ENCODE measurements around the gene NLRC3.

DNA sequence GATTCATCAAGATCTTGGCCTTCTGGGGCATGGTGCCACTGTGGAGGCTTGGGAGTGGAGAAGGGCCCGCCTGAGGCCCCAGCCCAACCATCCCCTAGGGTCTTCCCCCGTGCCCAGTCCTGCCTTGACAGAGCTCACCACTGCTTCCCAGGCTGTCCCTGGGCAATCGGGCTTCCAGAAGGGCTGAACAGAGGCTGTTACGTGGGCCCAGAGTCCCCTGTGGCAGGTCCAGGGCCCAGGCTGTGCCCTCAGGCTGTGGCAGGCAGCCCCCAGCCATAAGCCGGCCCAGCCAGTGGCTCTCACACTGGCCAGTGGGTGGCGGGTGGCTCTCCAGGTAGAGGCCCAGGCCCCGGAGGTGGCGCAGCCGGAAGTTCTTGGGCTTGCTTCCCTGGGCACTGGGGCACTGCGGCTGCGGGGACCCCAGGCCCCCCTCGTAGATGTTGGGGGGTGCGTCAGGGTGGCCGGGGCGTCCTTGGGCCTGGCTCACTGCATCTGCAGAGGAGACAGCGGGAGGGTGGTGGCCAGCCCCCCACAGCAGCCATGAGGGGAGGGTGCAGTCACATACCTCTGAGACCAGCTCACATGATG is 82.7 kb downstream of the NLRC3 start:
- TF ChIP-seq EZH2phosphoT487 (IDR thresholded peaks at IDR 0.05; ENCODE audit: borderline replicate concordance, low read depth), result no peak
- TF ChIP-seq, protein P1, sequence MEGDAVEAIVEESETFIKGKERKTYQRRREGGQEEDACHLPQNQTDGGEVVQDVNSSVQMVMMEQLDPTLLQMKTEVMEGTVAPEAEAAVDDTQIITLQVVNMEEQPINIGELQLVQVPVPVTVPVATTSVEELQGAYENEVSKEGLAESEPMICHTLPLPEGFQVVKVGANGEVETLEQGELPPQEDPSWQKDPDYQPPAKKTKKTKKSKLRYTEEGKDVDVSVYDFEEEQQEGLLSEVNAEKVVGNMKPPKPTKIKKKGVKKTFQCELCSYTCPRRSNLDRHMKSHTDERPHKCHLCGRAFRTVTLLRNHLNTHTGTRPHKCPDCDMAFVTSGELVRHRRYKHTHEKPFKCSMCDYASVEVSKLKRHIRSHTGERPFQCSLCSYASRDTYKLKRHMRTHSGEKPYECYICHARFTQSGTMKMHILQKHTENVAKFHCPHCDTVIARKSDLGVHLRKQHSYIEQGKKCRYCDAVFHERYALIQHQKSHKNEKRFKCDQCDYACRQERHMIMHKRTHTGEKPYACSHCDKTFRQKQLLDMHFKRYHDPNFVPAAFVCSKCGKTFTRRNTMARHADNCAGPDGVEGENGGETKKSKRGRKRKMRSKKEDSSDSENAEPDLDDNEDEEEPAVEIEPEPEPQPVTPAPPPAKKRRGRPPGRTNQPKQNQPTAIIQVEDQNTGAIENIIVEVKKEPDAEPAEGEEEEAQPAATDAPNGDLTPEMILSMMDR (IDR thresholded peaks at IDR 0.05), result no peak
- TF ChIP-seq POLR2AphosphoS5 (IDR thresholded peaks at IDR 0.05; ENCODE audit: low read depth, low read length), result no peak
